HG03460 (cell line): ENCODE results near the gene FBXL13.
"Not testable (repeated sequence)": the region's sequence is repeated elsewhere in the genome, so short reads cannot be mapped to it uniquely, and the experiment has no call there.

Experiments used
- ATAC-seq: cut with Tn5 transposase; IDR thresholded peaks from one replicate; pipeline ENCODE4 v1.9.1; 2021; ENCODE audit not compliant: unreplicated experiment

The FBXL13 gene

DNA sequence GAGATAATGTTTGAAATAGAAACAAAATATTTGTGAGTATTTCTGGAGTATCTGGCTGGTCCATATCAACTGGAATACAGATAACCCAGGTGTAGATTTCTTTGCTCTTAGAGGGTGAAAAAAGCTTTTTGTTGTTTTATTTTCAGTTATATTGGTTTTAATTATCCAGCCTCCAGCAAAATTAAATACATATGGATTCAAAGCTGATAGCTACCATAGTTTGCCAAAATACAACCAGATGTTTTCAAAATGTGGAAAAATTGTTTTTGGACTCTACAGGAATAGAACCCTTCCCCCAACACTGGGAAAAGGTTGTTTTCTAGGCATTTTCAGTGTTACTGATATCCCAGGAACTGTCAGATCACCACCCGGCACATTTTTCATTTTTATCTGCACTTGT, 131.7 kb downstream of the FBXL13 start:
- no peak for ATAC-seq

DNA sequence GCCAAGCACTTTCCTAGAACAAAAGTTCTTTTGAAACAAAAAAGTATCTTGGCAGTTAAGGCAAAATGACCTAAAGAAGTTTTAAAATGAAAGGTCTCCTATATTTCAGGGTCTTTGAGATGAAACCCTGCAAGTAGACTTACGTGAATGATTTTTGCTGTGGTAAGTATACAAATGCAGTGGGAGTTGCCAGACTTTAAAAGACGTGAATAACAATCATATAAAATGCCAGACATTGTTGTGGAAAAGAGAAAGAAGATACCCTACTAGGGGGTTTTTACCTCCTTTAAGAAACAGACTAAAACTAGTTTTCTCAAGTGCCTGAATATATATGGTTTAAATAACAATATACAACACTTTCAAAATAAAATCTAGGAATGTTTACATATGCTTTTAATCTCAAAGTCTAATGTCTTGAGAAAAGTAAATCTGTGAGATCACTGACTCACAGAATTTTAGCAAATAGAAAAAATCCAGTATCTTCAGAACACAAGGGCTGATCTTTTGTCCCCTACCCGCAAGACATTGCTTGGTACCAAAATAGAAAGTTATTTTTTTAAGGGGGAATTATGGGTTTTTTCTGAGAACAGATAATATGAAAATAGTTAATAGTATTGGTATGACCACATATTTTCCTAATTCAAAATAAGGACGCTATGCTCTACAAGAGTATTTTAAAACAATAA, 132.3 kb downstream of the FBXL13 start:
- ATAC-seq: no peak

DNA sequence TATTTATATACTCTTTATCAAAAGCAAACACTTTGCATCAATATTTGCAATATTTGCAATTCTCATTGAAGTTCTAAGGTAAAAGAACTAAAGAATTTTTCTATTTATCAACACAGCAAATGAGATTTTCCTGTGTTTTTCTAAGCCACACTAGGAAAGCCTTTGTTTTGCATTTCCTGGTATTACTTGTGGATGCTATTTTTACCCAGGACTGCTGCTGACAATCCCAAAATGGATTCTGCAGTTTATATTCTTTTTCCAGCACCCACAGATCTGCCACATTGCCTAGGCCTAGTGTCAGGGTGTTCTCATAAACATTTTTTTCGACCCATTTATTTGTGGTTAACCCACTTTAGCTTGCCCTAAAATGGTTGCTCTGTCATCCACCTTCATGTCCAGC, 135.9 kb downstream of the FBXL13 start:
- no peak for ATAC-seq

DNA sequence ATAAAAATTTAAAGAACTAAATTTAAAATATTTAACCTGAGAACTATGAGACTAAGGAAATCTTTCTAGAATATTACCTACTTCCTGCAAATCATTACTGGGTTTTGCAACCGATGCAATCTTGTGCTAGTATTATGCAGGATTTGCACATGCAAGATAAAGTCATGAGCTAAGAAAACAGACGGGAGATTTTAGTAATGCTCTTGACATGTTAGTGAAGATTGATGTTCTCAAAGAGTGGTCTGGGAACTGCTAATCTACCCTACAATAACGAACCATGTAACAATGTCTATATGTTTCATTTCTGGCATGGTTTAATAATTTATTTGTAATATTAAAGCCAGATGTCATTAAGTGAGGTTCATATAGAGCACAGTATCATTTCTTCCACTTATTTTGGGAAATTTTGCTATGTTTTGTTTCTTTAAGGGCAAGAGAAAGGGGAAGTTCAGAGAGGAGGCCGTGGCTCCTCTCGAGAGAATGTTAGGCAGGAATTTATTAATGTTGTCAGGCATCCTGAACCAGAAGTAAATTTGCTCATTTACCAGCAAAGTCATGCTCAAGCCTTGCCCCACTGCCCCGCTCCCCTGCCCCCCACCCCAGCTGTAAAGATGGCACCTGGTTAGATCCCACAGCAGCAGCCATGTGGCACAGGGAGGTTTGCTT, 139.0 kb downstream of the FBXL13 start:
- no peak for ATAC-seq

DNA sequence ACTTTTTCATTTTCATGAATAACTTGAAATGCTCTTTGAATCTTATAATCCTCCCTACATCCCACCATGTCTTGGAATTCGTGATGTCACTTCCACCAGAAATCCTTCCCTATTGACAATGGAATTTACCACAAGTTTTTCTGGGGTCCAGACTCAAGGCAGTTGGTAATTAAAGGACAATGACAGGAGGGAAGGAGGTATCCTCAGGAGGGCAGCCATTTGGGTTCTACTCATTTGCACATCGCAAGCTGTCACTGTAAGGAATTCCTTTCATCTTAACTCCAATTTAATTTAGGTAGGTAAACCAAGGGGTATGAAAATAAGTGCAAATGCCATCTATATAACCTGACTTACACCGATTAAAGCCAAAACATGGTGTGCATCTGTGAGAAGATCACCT, 139.9 kb downstream of the FBXL13 start:
- no peak for ATAC-seq

DNA sequence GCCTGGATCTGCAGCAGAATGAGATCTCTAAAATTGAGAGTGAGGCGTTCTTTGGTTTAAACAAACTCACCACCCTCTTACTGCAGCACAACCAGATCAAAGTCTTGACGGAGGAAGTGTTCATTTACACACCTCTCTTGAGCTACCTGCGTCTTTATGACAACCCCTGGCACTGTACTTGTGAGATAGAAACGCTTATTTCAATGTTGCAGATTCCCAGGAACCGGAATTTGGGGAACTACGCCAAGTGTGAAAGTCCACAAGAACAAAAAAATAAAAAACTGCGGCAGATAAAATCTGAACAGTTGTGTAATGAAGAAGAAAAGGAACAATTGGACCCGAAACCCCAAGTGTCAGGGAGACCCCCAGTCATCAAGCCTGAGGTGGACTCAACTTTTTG, 140.4 kb downstream of the FBXL13 start:
- ATAC-seq: no peak

DNA sequence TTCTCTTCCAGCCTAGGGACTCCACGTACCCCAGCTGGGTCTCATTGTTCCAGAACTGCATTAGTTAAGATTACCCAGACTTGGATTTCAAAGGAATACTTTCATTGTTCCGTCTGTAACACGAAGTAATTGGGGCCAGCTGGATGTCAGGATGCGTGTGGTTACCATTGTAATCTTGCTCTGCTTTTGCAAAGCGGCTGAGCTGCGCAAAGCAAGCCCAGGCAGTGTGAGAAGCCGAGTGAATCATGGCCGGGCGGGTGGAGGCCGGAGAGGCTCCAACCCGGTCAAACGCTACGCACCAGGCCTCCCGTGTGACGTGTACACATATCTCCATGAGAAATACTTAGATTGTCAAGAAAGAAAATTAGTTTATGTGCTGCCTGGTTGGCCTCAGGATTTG, 140.8 kb downstream of the FBXL13 start:
- ATAC-seq: no peak

DNA sequence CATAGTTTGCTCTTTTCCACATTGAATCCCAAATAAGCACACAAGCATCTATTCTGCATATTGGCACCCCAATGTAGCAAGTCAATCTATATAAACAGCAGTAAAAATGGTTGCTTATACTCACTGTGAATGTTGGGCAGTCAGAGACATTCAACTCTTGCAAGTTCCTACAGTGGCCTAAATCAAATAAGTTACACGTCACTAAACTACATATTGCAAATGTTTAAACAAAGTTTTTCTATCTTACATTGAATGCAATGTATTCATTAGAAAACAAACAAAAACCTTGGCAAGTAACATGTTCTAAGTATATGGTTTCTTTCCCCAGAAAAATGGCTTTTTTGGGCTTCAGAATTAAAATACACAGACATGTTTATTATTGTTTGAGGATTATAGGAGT, 142.8 kb downstream of the FBXL13 start:
- ATAC-seq: no peak

DNA sequence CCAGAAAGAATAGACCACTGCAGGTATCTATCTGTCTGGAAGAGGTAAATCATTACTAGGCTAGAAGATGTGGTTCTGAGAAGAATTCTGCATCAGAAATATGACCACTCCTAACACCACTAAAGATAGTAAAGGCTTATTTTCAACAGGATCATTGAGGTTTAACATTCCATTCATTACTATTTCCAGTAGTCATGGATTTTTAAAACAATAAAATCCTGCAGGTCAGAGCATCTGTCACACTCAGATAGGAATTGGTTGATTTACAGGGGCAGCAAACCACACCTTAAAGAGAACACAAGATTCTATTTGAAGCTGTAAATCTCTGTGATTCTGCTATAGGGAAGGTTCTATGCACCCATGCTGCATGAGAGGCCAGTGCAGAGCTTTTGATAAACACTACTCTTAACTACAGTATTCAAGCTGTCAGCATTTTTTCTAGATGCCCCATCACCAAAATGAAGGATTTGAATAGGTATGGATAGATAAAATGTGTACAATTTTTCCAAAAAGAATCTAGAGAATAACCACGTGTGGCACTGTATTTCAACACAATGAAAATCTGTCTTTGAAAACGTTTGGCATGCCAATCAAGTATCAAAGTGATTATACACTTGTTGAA, 147.2 kb downstream of the FBXL13 start:
- no peak for ATAC-seq

DNA sequence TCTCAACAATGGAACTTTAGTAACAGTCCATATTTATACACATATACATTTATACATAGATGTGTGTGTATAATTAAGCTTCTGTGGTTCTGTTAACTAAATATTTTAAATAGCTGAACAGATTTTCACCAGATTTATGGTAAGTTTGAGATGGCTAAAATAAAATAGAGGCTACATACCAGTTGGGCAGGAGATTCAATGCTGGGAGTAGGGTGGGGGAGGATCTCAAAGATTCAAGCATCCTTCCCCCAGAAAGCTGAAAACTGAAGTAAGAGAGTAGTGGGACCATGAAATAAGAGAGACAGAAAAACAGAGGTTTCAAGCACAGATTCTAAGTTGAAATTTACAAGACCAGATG, 147.8 kb downstream of the FBXL13 start:
- ATAC-seq: no peak

DNA sequence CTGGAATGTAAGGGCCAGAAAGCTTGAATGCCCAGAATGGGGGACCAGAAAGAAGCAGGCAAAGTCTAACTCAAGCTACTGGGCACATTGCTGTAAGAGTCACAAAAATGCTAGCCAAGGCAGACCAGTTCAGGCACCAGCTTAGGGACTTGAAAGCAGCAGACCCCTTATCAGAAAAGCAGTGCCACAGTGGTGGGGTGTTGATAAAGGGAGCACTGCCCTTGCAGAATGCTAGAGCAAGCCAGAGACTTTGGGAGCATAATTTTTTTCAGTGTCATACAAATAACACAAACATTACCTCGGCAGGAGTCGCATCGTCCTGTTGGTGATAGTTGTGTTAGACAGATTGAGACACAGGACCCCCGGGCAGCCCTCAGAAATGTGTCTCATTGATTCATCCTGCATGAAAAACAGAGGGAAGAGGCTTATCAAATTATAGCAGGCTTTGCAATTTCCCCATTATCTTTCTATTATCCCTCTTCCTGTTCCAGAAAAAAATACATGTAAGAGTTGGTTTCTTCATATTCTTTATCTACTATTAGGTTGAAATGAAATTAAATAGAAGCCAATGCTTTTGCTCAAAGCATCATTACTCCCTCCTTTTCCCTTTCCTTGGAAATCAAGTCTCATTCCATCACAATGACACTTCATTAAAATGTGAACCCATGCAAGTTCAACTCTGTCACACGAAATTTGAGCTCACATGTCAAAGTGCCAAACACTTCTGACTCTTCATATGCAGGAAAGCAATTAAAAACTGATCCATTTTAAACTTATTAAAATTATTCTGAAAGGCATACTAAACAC, 148.4 kb downstream of the FBXL13 start:
- no peak for ATAC-seq

DNA sequence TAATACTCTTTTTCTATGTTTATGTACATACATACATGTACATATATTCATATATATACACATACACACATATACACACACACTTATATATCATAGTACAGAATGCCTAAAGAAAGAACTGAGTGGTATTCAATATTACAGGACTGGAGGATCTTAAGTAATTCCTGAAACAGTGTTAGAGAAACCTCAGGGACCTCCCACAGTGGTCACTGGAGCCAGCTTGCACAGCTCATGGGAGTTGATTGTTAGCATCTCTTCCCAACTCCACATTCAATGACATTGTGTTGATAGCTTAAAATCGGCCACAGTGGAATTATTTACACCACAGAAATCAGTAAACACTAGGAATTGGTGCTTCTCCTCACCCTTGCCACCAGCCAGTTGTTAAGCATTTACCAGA, 155.8 kb downstream of the FBXL13 start:
- no peak for ATAC-seq

DNA sequence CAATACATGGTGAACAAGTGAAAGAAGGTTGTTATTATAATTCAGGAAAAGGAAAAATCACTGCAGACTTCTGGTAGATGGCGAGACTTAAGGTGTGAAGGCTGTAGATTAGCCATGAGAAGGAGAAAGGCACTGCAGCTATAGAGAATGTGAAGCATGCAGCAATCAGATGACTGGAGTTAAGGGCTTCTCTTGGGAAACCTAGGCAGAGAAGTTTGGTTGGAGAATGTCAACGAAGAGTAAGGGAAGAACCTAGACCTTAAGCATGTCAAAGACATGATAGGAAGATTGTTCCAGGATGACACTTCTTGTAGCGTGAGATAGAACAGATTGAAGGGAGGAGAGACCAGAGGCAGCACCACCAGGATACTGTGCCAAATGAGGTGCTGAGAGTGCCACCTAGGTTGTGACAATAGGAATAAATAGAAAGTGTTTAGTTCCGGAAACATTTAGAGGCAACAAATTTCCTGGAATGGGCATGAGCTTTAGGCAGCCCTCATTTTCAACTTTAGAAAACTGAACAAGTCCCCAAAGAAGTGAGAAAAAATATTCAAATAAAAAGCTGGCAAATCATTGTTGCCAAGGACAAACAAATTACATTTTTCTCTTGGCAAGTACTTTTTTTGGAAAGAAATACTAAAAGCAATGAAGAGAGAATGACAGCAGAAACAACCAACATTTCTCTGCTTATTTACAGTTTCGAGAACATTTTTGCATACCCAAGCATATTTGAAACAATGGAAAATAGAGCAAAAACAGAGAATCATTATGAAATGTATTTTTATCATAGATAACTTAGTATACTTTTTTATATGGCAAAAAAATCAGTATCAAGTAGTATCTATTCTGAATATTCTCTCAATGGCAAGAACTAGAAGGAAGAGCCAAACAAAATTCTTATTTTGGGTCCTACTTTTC, 156.9 kb downstream of the FBXL13 start:
- no peak for ATAC-seq

DNA sequence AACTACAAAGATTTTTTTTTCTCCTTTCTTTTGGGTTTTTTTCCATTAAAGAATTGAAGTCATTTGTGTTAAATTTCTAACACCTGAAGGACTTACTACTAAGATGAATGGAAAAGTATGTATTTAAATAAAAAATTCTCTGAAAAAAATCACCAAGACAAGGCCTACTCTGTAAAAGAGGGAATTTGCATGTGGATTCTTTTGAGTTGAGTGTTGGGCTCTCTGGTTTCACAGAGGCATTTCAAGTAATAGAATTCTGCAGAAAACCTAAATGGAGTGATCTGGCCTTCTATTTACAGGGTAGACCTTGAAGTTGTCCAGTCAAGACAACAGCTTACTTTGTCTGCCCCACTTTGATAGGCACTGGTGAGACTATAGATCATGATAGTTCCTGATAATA, 157.7 kb downstream of the FBXL13 start:
- no peak for ATAC-seq

DNA sequence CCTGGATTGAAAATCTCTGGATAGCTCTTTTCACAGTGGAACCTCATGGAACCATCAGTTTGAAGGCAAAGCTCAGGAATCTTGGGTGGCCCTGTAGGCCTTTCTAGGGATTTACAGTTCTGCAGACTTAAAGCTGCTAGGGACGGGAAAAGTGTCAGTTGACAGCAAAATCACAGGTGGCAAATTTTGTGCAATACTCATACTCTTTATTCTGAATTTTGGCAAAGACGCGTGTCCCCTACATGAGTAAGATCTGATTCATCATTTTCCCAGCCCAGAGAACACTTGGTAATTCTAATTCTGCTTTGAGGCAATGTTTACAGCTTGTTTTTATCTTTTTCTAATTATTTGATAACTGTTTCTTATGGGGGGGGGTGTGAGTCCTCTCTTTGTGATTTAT, 158.2 kb downstream of the FBXL13 start:
- ATAC-seq: no peak

DNA sequence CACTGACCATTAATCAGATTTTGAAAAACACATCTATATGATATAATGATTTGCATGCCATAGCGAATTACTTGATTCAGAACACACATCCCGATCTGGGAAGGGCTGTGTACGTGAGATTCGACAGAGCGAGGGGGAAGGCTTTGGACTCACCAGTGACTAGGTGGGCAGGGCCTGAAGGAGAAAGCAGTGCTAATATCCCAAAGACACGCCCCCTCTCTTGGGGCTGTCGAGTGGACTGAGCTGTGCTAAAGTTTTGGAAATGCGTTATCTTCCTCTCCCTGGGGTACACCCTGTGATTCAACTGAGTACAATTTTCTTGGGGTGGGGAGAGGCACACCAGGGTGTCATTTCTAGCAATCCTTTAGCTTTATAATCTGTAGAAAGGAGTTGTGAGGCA, 160.0 kb downstream of the FBXL13 start:
- ATAC-seq: no peak

DNA sequence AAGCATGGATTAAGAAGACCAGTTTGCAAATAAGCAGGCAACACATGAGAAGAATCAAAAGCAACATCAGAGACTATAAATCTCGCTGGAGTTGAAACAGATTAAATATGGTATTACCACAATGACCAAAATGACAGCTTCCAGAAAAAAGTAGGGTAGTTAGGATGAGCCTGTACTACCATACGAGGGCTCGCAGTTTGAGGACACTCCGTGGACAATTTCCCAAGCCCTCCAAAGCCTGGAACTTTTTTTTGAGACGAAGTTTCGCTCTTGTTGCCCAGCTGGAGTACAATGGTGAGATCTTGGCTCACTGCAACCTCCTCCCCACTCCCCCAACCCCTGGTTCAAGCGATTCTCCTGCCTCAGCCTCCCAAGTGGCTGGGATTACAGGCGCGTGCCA, 160.8 kb downstream of the FBXL13 start:
- ATAC-seq: no peak

DNA sequence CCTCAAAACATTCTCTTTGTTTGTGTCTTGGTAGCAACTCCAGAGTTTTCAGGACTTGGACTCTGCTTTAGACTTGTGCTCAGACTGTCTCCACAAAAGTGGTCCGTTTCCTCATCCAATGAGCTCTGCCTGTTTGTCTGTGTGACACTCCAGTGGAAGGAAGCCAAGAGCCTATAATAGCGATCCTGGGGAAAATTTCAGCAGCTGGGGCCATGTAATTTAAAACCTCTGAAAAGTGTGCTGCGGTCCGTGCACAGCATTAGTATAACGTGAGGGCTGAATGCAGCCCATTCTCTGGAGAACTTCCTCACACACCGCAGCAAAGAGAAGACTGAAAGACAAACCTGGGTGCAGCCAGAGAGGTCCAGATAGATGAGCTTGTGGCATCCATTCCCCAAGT, 161.9 kb downstream of the FBXL13 start, which contains the start of gene LRRC17:
Gene LRRC17, plus strand, starts transcription at position 259 of the 400 bp plus-strand sequence. CDS start 20,914 bp downstream, outside the sequence.
- no peak for ATAC-seq

DNA sequence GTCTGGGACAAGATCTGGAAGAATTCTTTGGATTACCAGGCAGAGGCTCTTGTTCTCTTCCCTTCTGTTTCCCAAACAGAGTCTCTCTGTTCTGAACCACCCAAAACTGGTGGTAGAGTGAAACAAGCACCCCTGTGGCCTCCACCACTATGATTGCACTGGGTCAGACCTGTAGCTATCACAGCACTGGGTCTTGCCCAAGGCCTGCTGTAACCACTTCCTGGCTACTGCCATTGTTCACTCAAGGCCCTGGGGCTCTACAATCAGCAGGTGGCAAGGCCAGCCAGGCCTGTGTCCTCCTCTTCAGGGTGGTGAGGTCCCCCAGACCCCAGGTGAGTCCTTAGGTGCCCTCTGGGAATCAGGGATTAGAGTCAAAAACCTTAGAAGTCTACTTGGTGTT, 165.9 kb downstream of the FBXL13 start:
- no peak for ATAC-seq

DNA sequence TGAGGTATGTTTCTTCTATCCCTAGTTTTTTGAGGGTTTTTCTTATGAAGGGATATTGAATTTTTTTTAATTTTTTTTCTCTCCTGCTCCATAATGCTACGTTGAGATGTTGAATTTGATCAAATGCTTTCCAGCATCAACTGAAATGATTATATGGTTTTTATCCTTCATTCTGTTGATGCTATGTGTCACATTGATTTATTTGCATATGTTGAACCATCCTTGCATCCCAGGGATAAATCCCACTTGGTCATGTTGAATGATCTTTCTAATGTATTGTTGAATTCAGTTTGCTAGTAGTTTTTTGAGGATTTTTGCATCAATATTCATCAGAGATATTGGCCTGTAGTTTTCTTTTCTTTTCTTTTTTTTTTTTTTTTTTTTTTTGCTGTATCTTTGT, 171.0 kb downstream of the FBXL13 start:
- not testable (repeated sequence) for ATAC-seq

DNA sequence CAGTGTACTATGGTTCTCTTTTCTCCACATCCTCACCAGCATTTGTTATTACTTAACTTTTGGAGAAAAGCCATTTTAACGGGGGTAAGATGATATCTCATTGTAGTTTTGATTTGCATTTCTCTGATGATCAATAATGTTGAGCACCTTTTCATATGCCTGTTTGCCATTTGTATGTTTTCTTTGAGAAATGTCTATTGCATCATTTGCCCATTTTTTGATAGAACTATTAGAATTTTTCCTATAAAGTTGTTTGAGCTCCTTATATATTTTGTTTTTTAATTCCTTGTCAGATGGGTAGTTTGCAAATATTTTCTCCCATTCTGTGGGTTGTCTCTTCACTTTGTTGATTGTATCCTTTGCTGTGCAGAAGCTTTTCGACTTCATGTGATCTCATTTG, 172.5 kb downstream of the FBXL13 start:
- ATAC-seq: not testable (repeated sequence)
